Nasal cavity respiratory epithelium epithelial cell of viscerocranial mucosa (primary cell): ENCODE measurements around the gene DCANP1. TPM values are rescaled to one million over a fixed set of nuclear protein-coding genes. Genes with fewer than 3 reads are reported as not detected.

ENCODE experiments used
- total RNA-seq: library from RNA; depleted of rRNA; stranded (reverse); fragments of >200 nt; gene quantifications from 2 replicates; pipeline ENCODE4 v1.2.3, GENCODE V29; 2014

Gene DCANP1, protein sequence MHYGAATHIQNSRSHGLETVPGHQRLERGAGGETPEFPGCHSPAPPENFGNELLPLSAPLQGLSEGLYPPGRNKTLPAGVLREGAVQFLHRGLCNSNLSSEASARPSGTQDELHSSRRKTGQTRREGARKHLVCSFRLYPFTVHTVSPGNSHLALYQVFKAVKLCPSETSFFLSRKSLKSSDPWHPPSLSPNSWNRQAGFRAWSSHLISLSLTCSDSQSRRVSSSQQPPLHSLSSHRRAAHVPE
- not detected in 2 replicates for total RNA-seq

DNA sequence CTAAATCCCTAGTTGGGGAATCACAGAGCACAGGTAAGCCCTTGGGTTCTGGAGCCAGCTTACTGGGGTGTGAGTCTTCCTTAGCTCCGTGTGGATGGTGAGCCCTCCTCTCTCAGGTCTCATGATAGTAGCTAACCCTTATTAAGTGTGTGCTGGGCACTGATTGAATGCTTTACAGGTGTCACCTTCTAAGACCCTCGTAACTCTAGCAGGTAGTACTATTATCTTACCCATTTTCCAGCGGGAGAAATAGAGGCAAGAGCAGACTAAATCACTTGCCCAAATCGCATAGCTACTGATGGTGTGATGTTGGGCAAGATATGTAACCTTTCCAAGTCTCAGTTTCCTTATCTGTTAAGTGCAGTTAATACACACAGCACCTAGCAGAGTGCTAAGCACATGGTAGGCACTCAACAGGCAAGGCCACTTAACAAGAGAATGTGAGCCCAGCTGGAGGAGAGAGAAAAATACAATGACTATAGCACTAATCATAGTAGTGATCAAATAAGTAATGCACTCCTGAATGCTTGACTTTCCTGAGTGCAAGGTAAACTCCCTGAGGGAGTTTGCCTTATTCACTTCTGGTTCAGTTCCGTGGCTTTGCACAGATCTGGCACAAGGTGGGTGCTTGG, at the start of gene DCANP1:
DCANP1 (minus strand) TSS at position 51 of the 632 bp plus-strand sequence. CDS start 240 bp downstream, outside the sequence.

DNA sequence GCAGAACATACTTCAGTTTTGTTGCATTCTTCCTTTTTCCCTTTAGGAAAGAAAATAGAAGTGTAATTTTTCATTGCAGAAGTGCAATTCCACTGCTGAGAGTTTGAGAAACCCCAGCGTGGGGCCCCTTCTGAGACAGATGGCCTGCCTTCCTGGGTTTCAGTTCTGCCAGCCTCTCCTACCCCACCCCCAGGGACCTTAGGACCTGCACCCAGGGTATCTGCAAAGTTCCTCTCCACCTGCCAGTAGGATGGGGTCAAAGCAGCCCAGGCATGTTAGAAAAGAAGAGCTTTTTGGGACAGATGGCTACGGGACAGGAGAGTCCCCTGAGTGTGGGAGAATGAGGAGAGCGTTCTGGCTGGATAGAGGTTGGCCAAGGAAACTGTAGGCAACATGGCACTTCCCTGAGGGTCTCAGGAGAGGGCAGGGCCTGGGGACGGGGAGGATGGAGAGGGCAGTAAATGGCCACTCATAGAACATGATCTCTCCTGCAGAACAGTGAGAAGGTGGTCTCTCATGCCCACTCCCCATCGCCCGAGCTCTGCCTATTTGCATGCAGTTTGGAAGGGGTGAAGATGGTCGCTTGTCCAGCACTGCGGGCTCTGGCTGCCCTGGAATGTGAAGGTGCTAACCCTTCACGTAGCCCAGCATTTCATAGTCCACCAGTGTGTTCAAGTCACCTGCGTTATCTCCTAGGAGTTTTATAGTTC, 5.3 kb upstream of the DCANP1 start, which contains the start of gene TIFAB:
TIFAB (minus strand) TSS at position 31 of the 710 bp plus-strand sequence. CDS start 2,412 bp downstream, outside the sequence.

DNA sequence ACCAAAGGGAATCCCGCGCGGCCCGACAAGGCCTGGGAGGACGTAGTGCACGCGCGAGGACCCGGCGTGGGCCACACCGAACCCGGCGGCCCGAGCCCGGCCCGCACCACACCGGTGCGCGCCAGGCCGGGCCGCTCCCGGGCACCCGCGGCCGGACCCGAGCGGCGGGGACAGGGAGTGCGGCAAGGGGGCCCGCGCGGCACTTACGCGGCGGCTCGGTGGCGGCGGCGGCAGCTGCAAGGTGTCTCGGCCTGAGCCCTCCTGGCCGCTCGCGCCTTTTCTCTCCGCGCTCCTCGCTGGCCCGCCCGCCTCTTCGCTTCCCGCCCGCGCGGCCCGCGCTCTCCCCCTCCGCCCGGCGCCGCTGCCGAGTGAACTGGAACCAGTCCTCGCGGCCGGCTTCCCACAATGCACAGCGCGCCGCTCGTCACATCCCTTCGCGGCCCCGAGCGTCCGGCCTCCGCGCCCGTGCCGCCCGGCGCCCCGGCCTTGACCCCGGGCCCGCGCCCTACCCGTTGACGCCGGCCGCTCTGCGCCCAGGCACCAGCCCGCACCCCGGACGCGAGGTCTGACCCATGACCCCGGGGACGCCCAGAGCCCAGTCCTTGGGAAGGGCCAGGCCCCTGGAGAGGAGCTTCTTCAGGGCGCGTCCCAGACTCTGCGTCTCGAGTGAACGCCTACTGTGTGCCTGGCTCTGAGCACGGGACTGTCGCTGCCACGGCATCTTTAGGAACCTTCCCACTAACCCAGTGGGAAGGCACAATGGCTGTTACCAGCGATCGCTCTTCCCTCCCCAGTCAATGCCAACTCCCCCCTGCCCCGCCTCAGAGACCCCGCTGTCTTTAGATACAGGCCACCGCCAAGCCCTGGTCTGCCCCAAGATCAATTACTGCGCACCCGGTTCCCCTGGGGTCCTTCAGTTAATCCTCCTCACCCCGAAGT, 48.0 kb downstream of the DCANP1 start, which contains the start of gene MACROH2A1:
MACROH2A1 (minus strand) TSS at position 377 of the 939 bp plus-strand sequence. CDS start 10,138 bp downstream, outside the sequence.

Other genes starting within 250 kb of the DCANP1 start
- gene MACROH2A1, start 48.1 kb downstream of the DCANP1 start, total RNA-seq = 172 and 271 TPM in 2 replicates
- not detected in 2 replicates for gene TIFAB, start 5.0 kb upstream of the DCANP1 start, total RNA-seq
- not detected in 2 replicates for gene NEUROG1, start 88.6 kb upstream of the DCANP1 start, total RNA-seq
- gene CXCL14, start 131.6 kb upstream of the DCANP1 start, total RNA-seq = 0.34 and 6.5 TPM in 2 replicates